ENCODE results near the gene S100PBP.

Gene S100PBP

GRCh38 chr1:32816676-32817158 is 736 bp upstream of the S100PBP start:
- Histone ChIP-seq H3K4me3 (ENCODE audit: low read length) (peak overlapping the region; percentile 98), H3K36me3 (ENCODE audit: control insufficient read depth, insufficient read depth, low read length) (no peaks in the 10 kb centered on the region), H3K4me1 (ENCODE audit: control insufficient read depth, insufficient read depth, low read length) (peaks cover 13% of the 10 kb centered on the region), H3K9ac (ENCODE audit: low read length) (peak overlapping the region; percentile 97), H3K27me3 (ENCODE audit: control insufficient read depth, insufficient read depth, low read length) (no peaks in the 10 kb centered on the region), H3K9me3 (ENCODE audit: control insufficient read depth, low read length) (no peaks in the 10 kb centered on the region)

- Histone ChIP-seq H3K9ac (ENCODE audit: low read length) (peak overlapping the region; percentile 90), H3K36me3 (ENCODE audit: control insufficient read depth, insufficient read depth, low read length) (no peaks in the 10 kb centered on the region), H3K4me1 (ENCODE audit: control insufficient read depth, insufficient read depth, low read length) (peaks cover 13% of the 10 kb centered on the region), H3K9me3 (ENCODE audit: control insufficient read depth, low read length) (no peaks in the 10 kb centered on the region), H3K27me3 (ENCODE audit: control insufficient read depth, insufficient read depth, low read length) (no peaks in the 10 kb centered on the region), H3K4me3 (ENCODE audit: low read length) (peak overlapping the region; percentile 98)
These were observed 648 bp downstream of the S100PBP start for GRCh38 chr1:32817815-32818786.

GRCh38 chr1:32818804-32819541 is 1.5 kb downstream of the S100PBP start:
- H3K9ac ChIP-seq (ENCODE audit: low read length): peak overlapping the region; percentile 90
- H3K36me3 ChIP-seq (ENCODE audit: control insufficient read depth, insufficient read depth, low read length): no peaks in the 10 kb centered on the region
- no peaks in the 10 kb centered on the region for H3K9me3 ChIP-seq (ENCODE audit: control insufficient read depth, low read length)
- peaks cover 13% of the 10 kb centered on the region for H3K4me1 ChIP-seq (ENCODE audit: control insufficient read depth, insufficient read depth, low read length)
- no peak overlapping the region for H3K4me3 ChIP-seq (ENCODE audit: low read length)
- no peaks in the 10 kb centered on the region for H3K27me3 ChIP-seq (ENCODE audit: control insufficient read depth, insufficient read depth, low read length)

GRCh38 chr1:32825181-32825580 is 7.7 kb downstream of the S100PBP start:
- H3K4me1 ChIP-seq (ENCODE audit: control insufficient read depth, insufficient read depth, low read length): no peaks in the 10 kb centered on the region
- H3K9ac ChIP-seq (ENCODE audit: low read length): no peak overlapping the region
- H3K36me3 ChIP-seq (ENCODE audit: control insufficient read depth, insufficient read depth, low read length): peaks cover 7% of the 10 kb centered on the region
- H3K4me3 ChIP-seq (ENCODE audit: low read length): no peak overlapping the region
- H3K9me3 ChIP-seq (ENCODE audit: control insufficient read depth, low read length): no peaks in the 10 kb centered on the region
- H3K27me3 ChIP-seq (ENCODE audit: control insufficient read depth, insufficient read depth, low read length): no peaks in the 10 kb centered on the region

GRCh38 chr1:32828341-32828740 is 10.9 kb downstream of the S100PBP start:
- Histone ChIP-seq H3K9me3 (ENCODE audit: control insufficient read depth, low read length) (no peaks in the 10 kb centered on the region), H3K4me1 (ENCODE audit: control insufficient read depth, insufficient read depth, low read length) (no peaks in the 10 kb centered on the region), H3K36me3 (ENCODE audit: control insufficient read depth, insufficient read depth, low read length) (peaks cover 7% of the 10 kb centered on the region), H3K9ac (ENCODE audit: low read length) (no peak overlapping the region), H3K27me3 (ENCODE audit: control insufficient read depth, insufficient read depth, low read length) (no peaks in the 10 kb centered on the region), H3K4me3 (ENCODE audit: low read length) (no peak overlapping the region)

GRCh38 chr1:32830092-32830852 is 12.8 kb downstream of the S100PBP start:
- H3K4me3 ChIP-seq (ENCODE audit: low read length): no peak overlapping the region
- no peaks in the 10 kb centered on the region for H3K4me1 ChIP-seq (ENCODE audit: control insufficient read depth, insufficient read depth, low read length)
- H3K9ac ChIP-seq (ENCODE audit: low read length): no peak overlapping the region
- no peaks in the 10 kb centered on the region for H3K27me3 ChIP-seq (ENCODE audit: control insufficient read depth, insufficient read depth, low read length)
- no peaks in the 10 kb centered on the region for H3K9me3 ChIP-seq (ENCODE audit: control insufficient read depth, low read length)
- H3K36me3 ChIP-seq (ENCODE audit: control insufficient read depth, insufficient read depth, low read length): peaks cover 7% of the 10 kb centered on the region

- Histone ChIP-seq H3K9me3 (ENCODE audit: control insufficient read depth, low read length) (no peaks in the 10 kb centered on the region), H3K4me3 (ENCODE audit: low read length) (no peak overlapping the region), H3K4me1 (ENCODE audit: control insufficient read depth, insufficient read depth, low read length) (no peaks in the 10 kb centered on the region), H3K9ac (ENCODE audit: low read length) (no peak overlapping the region), H3K27me3 (ENCODE audit: control insufficient read depth, insufficient read depth, low read length) (no peaks in the 10 kb centered on the region), H3K36me3 (ENCODE audit: control insufficient read depth, insufficient read depth, low read length) (no peaks in the 10 kb centered on the region)
These were observed 14.4 kb downstream of the S100PBP start for GRCh38 chr1:32831878-32832277.

- Histone ChIP-seq H3K9me3 (ENCODE audit: control insufficient read depth, low read length) (no peaks in the 10 kb centered on the region), H3K4me3 (ENCODE audit: low read length) (no peak overlapping the region), H3K9ac (ENCODE audit: low read length) (no peak overlapping the region), H3K36me3 (ENCODE audit: control insufficient read depth, insufficient read depth, low read length) (no peaks in the 10 kb centered on the region), H3K27me3 (ENCODE audit: control insufficient read depth, insufficient read depth, low read length) (no peaks in the 10 kb centered on the region), H3K4me1 (ENCODE audit: control insufficient read depth, insufficient read depth, low read length) (no peaks in the 10 kb centered on the region)
These were observed 31.1 kb downstream of the S100PBP start for GRCh38 chr1:32848354-32849063.

GRCh38 chr1:32855861-32856617 is 38.6 kb downstream of the S100PBP start:
- Histone ChIP-seq H3K27me3 (ENCODE audit: control insufficient read depth, insufficient read depth, low read length) (no peaks in the 10 kb centered on the region), H3K9ac (ENCODE audit: low read length) (no peak overlapping the region), H3K9me3 (ENCODE audit: control insufficient read depth, low read length) (no peaks in the 10 kb centered on the region), H3K4me1 (ENCODE audit: control insufficient read depth, insufficient read depth, low read length) (no peaks in the 10 kb centered on the region), H3K4me3 (ENCODE audit: low read length) (no peak overlapping the region), H3K36me3 (ENCODE audit: control insufficient read depth, insufficient read depth, low read length) (no peaks in the 10 kb centered on the region)

- H3K9ac ChIP-seq (ENCODE audit: low read length): no peak overlapping the region
- H3K9me3 ChIP-seq (ENCODE audit: control insufficient read depth, low read length): no peaks in the 10 kb centered on the region
- H3K27me3 ChIP-seq (ENCODE audit: control insufficient read depth, insufficient read depth, low read length): no peaks in the 10 kb centered on the region
- no peaks in the 10 kb centered on the region for H3K36me3 ChIP-seq (ENCODE audit: control insufficient read depth, insufficient read depth, low read length)
- H3K4me1 ChIP-seq (ENCODE audit: control insufficient read depth, insufficient read depth, low read length): no peaks in the 10 kb centered on the region
- no peak overlapping the region for H3K4me3 ChIP-seq (ENCODE audit: low read length)
These were observed 40.7 kb downstream of the S100PBP start for GRCh38 chr1:32858136-32858535.

GRCh38 chr1:32858791-32859190 is 41.3 kb downstream of the S100PBP start:
- H3K9me3 ChIP-seq (ENCODE audit: control insufficient read depth, low read length): no peaks in the 10 kb centered on the region
- no peak overlapping the region for H3K4me3 ChIP-seq (ENCODE audit: low read length)
- H3K9ac ChIP-seq (ENCODE audit: low read length): no peak overlapping the region
- no peaks in the 10 kb centered on the region for H3K4me1 ChIP-seq (ENCODE audit: control insufficient read depth, insufficient read depth, low read length)
- H3K27me3 ChIP-seq (ENCODE audit: control insufficient read depth, insufficient read depth, low read length): no peaks in the 10 kb centered on the region
- H3K36me3 ChIP-seq (ENCODE audit: control insufficient read depth, insufficient read depth, low read length): no peaks in the 10 kb centered on the region
